ENCODE results near the gene SLC5A10.
"Not testable (repeated sequence)": the region's sequence is repeated elsewhere in the genome, so short reads cannot be mapped to it uniquely, and the experiment has no call there.

SLC5A10 gene

GRCh38 chr17:19022747-19023146, 70.8 kb downstream of the SLC5A10 start:
- no peak for DNase-seq

- DNase-seq = no peak
These were observed 71.4 kb downstream of the SLC5A10 start for GRCh38 chr17:19023209-19023999.

- no peak for DNase-seq
These were observed 72.4 kb downstream of the SLC5A10 start for GRCh38 chr17:19024101-19025078.

GRCh38 chr17:19028671-19029070, 76.7 kb downstream of the SLC5A10 start:
- not testable (repeated sequence) for DNase-seq

- not testable (repeated sequence) for DNase-seq
These were observed 77.8 kb downstream of the SLC5A10 start for GRCh38 chr17:19029740-19030139.

- DNase-seq = not testable (repeated sequence)
These were observed 78.9 kb downstream of the SLC5A10 start for GRCh38 chr17:19030771-19031449.

- DNase-seq = not testable (repeated sequence)
These were observed 79.8 kb downstream of the SLC5A10 start for GRCh38 chr17:19031729-19032128.

GRCh38 chr17:19032377-19032988, 80.5 kb downstream of the SLC5A10 start:
- DNase-seq = not testable (repeated sequence)

- DNase-seq = not testable (repeated sequence)
These were observed 84.2 kb downstream of the SLC5A10 start for GRCh38 chr17:19036186-19036585.

- not testable (repeated sequence) for DNase-seq
These were observed 85.6 kb downstream of the SLC5A10 start for GRCh38 chr17:19037547-19037946.

GRCh38 chr17:19038007-19038406, 86.0 kb downstream of the SLC5A10 start:
- DNase-seq = not testable (repeated sequence)

- not testable (repeated sequence) for DNase-seq
These were observed 86.8 kb downstream of the SLC5A10 start for GRCh38 chr17:19038730-19039129.

- not testable (repeated sequence) for DNase-seq
These were observed 88.4 kb downstream of the SLC5A10 start for GRCh38 chr17:19040350-19040749.

GRCh38 chr17:19041871-19042270, 89.9 kb downstream of the SLC5A10 start:
- DNase-seq = not testable (repeated sequence)

- not testable (repeated sequence) for DNase-seq
These were observed 90.4 kb downstream of the SLC5A10 start for GRCh38 chr17:19042369-19042768.

GRCh38 chr17:19043032-19043431, 91.1 kb downstream of the SLC5A10 start:
- DNase-seq = not testable (repeated sequence)

- not testable (repeated sequence) for DNase-seq
These were observed 92.7 kb downstream of the SLC5A10 start for GRCh38 chr17:19044643-19045042.

GRCh38 chr17:19046782-19047375, 94.9 kb downstream of the SLC5A10 start, which contains the start of gene GRAP:
TSS of gene GRAP (minus strand) at chr17:19046957. CDS start at chr17:19046926, 31 bp downstream.
- not testable (repeated sequence) for DNase-seq

- DNase-seq = not testable (repeated sequence)
These were observed 95.5 kb downstream of the SLC5A10 start for GRCh38 chr17:19047510-19047909.

- DNase-seq = not testable (repeated sequence)
These were observed 96.9 kb downstream of the SLC5A10 start for GRCh38 chr17:19048826-19049225.

- not testable (repeated sequence) for DNase-seq
These were observed 103.5 kb downstream of the SLC5A10 start for GRCh38 chr17:19055447-19055846.

Measured in cerebellar nuclear complex (tissue), 1 donor.